COLO668 (cell line): ENCODE measurements around the gene PCMTD2.

Experiments
- DNase-seq: peaks from one replicate; lab custom pipeline; 2025; ENCODE audit not compliant: unreplicated experiment; lab: John Stamatoyannopoulos, UW

Gene PCMTD2

GRCh38 chr20:64255361-64256281 is at the start of gene PCMTD2:
Gene PCMTD2, plus strand, starts transcription at chr20:64255748. Its CDS starts 4,218 bp downstream, at chr20:64259966.
- peak; percentile 96 for DNase-seq

- no peak for DNase-seq
Observed at GRCh38 chr20:64206614-64207013, 48.9 kb upstream of the PCMTD2 start.

- no peak for DNase-seq
Observed at GRCh38 chr20:64207641-64208590, 47.6 kb upstream of the PCMTD2 start.

GRCh38 chr20:64209148-64209547 is 46.4 kb upstream of the PCMTD2 start:
- DNase-seq: no peak

- no peak for DNase-seq
Observed at GRCh38 chr20:64210656-64211369, 44.7 kb upstream of the PCMTD2 start.

DNA sequence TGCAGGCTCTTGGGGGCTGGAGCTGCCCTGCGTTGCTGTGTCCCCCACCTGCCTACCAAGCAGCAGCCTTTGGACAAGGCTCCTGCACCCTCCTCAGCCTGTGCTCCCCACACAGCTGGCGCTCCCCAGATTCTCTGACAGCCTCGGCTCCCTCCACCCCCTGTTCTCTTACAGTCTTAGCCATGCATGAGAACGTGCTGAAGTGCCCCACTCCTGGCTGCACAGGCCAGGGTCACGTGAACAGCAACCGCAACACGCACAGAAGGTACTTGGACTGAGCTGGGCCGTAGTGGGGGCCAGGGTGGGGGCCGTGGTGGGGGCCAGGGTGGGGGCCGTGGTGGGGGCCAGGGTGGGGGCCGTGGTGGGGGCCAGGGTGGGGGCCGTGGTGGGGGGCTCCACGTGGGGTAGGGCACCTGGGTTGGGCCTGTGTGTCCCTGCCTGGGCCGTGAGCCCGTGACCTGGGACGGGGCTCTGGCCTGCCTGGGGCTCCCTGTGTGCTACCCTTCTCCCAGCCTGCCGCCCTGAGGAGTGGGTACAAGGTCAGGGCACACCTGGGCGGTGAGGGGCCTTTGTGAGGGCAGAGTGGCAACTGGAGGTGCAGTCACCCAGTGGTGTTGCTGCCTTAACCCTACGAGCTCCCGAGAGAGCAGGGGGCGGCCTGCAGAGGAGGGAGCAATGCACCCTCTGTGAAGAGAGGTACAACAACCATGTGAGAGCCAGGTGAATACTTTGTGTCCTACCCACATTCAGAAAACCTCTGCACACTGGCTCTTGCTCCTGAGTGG is 43.5 kb upstream of the PCMTD2 start:
- DNase-seq: no peak

GRCh38 chr20:64212755-64213154 is 42.8 kb upstream of the PCMTD2 start:
- DNase-seq: no peak

- no peak for DNase-seq
Observed at GRCh38 chr20:64214113-64214512, 41.4 kb upstream of the PCMTD2 start.

DNA sequence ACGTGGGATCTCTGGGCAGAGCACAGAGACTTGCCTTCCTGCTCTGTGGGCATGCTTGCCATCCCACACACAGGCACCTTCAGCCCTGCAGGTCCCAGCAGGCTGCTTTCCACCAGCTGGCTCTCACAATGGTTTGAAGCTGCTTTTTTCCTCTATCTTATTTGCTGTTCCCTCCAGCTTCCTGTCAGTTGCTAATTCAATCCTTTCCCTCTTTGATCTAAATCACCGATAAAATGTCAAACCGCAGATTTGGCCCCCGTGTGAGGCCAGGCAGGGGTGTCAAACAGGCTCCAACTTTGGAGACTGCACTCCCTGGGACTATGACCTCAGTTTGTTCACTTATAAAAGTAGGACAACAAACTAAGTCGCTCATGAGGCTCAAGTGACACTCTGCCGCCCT is 40.6 kb upstream of the PCMTD2 start:
- DNase-seq: no peak

DNA sequence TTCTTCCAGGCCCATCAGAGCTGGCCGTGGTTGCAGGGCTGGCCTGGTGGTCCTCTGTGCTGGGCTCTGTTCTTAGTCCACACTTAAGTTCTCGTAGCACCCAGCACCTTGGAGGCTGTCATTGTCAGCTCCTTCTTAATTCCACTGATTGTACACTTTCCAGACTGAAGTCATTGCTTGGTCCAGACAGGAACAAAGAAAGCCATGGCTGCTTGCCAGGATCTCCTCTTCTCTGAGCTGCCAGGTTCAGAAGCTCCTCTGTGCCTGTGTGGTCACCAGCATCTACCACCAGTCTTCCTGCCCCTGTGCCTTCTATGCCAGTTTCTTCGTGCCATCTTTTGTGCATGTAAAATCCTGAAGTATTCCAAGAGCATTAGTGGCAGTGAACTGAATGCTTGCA is 39.5 kb upstream of the PCMTD2 start:
- no peak for DNase-seq

- DNase-seq: no peak
Observed at GRCh38 chr20:64216910-64217309, 38.6 kb upstream of the PCMTD2 start.

GRCh38 chr20:64217539-64218221 is 37.9 kb upstream of the PCMTD2 start:
- DNase-seq: no peak

DNA sequence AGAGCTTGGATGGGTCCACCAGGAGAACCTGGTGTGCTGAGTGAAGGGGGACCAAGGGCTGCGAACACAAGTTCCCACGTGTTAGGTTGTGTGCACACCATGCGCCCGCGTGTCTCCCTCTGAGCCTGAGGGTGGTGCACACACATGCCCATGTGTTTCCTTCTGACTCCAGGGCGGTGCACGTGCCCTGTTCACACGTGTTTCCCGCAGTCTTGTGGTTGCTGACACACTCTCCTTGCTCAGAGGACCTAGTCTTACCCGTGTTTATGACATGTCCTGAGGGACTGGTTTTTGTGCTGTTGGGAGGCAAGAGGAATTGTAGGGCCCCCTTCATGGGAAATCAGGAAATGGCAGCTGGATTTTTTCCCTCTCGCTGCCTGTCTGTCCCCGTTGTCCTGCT is 36.3 kb upstream of the PCMTD2 start:
- no peak for DNase-seq

DNA sequence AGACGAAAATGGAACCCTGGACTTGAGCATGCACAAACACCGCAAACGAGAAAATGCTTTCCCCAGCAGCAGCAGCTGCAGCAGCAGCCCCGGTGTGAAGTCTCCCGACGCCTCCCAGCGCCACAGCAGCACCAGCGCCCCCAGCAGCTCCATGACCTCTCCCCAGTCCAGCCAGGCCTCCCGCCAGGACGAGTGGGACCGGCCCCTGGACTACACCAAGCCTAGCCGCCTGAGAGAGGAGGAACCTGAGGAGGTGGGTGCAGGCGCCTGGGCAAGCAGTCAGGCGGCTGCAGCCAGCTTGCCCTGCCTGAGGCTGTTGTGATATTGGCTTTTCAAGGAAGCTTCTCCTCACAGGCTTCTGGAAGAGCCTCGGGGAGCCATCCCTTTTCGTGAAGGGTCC is 35.8 kb upstream of the PCMTD2 start:
- no peak for DNase-seq

GRCh38 chr20:64220420-64220819 is 35.1 kb upstream of the PCMTD2 start:
- no peak for DNase-seq

DNA sequence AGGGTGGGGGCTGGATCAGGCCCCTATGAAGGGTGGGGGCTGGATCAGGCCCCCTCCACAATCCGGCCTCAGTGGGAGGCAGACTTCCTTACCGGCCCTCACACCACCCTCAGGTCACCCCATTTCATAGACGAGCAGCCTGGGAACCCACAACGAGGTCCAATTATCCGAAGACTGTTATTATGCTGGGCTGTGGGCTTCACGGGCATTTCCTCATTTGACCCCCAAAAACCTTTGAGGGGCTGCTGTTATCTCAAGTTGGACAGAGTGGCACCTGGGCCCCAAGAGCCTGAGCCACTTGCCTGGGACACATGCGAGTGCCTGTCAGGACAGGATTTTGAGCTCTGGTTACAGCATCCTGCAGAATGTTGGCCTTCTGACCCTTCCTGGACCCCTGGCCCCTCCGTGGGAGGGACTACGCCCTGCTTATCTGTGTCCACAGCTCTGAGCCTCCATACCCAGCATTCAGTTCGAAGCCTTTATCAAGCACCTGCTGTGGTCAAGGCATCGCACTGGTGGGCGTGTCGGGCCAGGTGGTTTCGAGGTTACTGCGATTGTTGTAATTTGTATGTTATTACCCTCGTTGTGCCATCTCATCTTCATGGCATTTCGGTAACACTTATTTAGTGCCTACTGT is 34.5 kb upstream of the PCMTD2 start:
- DNase-seq: peak; percentile 46

DNA sequence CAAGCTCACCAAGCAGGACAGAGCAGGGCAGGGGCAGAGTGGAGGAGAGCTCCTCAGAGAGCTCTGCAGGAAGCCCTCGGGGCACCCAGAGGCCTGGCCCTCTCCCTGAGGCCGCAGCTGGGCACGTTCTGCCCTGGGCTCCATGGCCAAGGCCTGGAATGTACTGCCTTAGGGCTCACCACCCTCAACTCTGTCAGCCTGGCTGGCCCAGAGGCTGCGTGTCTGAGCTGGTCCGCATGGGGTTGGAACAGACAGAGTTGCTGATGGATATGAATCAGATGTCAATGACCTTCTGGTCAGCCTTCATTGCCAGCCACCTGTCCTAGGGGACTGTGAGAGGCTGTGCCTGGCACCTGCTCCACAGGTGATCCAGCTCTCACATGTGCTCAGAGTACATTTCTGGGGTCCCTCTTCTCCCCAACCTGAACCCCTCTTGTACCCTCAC is 33.2 kb upstream of the PCMTD2 start:
- no peak for DNase-seq

GRCh38 chr20:64222851-64223525 is 32.6 kb upstream of the PCMTD2 start:
- no peak for DNase-seq
